Loucy (cell line): ENCODE results near the gene C4BPB.

Source experiments
- H2AFZ ChIP-seq: fragments of 200-600 bp; sonication (generic); 2 replicates; pipeline ENCODE4 v1.6.0; 2016; ENCODE audit warnings: antibody characterized with exemption, mild to moderate bottlenecking, low read length, moderate library complexity
- H3F3A ChIP-seq: fragments of 200-600 bp; 2 replicates; pipeline ENCODE4 v1.6.0; 2016; ENCODE audit warnings: antibody characterized with exemption, low read depth, mild to moderate bottlenecking
- H3K27me3 ChIP-seq: fragments of 200-600 bp; sonication (generic); 2 replicates; pipeline ENCODE4 v1.6.1; 2014; ENCODE audit warnings: low read length, mild to moderate bottlenecking; ENCODE audit not compliant: insufficient read depth, poor library complexity, severe bottlenecking
- H3K36me3 ChIP-seq: fragments of 200-600 bp; sonication (generic); 2 replicates; pipeline ENCODE4 v1.6.1; 2016; ENCODE audit warnings: low read length; ENCODE audit not compliant: insufficient read depth
- H3K4me1 ChIP-seq: fragments of 200-600 bp; sonication (generic); 2 replicates; pipeline ENCODE4 v1.5.1; 2014; ENCODE audit warnings: low read length, mild to moderate bottlenecking; ENCODE audit not compliant: insufficient read depth, poor library complexity, severe bottlenecking
- H3K4me2 ChIP-seq: fragments of 200-600 bp; sonication (generic); 2 replicates; pipeline ENCODE4 v1.6.0; 2014; ENCODE audit warnings: antibody characterized with exemption, low read length, low read depth, mild to moderate bottlenecking; ENCODE audit not compliant: poor library complexity, severe bottlenecking
- H3K4me3 ChIP-seq: fragments of 200-600 bp; sonication (generic); 2 replicates; pipeline ENCODE4 v1.5.1; 2014; ENCODE audit warnings: low read length, mild to moderate bottlenecking, mixed read lengths; ENCODE audit not compliant: poor library complexity, severe bottlenecking
- H3K79me2 ChIP-seq: fragments of 200-600 bp; sonication (generic); 2 replicates; pipeline ENCODE4 v1.6.1; 2014; ENCODE audit warnings: low read length; ENCODE audit not compliant: insufficient read depth
- H3K9ac ChIP-seq: fragments of 200-600 bp; sonication (generic); 2 replicates; pipeline ENCODE4 v1.6.0; 2014; ENCODE audit warnings: mild to moderate bottlenecking, low read depth, low read length, moderate library complexity; ENCODE audit not compliant: poor library complexity, severe bottlenecking
- H3K9me2 ChIP-seq: fragments of 200-600 bp; sonication (generic); replicated peaks from 2 replicates; pipeline ENCODE4 v1.6.1; 2016; ENCODE audit warnings: low read depth, low read length, mixed read lengths
- H3K9me3 ChIP-seq: fragments of 200-600 bp; sonication (generic); 2 replicates; pipeline ENCODE4 v1.6.1; 2014; ENCODE audit warnings: mild to moderate bottlenecking, antibody characterized with exemption, low read length, low read depth; ENCODE audit not compliant: insufficient read depth
- H4K20me1 ChIP-seq: fragments of 200-600 bp; sonication (generic); 2 replicates; pipeline ENCODE4 v1.6.0; 2014; ENCODE audit warnings: antibody characterized with exemption, low read length, mild to moderate bottlenecking; ENCODE audit not compliant: insufficient read depth, poor library complexity, severe bottlenecking
- CTCF ChIP-seq: fragments of 200-600 bp; sonication (generic); conservative IDR thresholded peaks from 2 replicates; pipeline ENCODE4 v1.5.1; 2014; ENCODE audit warnings: mild to moderate bottlenecking, antibody characterized with exemption, low read length
- EZH2phosphoT487 ChIP-seq: fragments of 200-600 bp; IDR thresholded peaks from 2 replicates; pipeline ENCODE4 v1.6.1; 2018; ENCODE audit warnings: antibody characterized with exemption, mild to moderate bottlenecking, moderate library complexity, borderline replicate concordance

The C4BPB gene

DNA sequence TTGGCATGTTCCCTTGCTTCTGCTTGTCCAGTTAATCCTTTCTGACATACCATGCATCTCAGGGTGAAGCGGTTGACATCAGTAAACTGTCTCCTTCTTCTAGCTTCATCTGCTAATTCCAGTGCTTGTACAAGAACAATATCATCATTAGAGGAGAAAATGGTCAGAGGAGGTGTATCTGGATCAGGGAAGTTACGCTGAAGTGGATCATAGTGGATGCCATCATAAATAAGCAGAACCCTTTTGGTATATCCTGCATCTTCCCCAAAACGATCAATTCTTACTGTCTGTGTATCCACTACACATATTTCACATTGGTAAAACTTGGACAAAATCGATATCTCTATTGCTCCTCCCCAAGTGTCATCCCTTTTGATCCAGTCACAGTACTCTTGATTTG, 39.6 kb upstream of the C4BPB start:
- Histone ChIP-seq H3K79me2 (peaks cover 37% of the 10 kb centered on the region), H3K36me3 (no peaks in the 10 kb centered on the region), H3K9me2 (no peaks in the 10 kb centered on the region), H3K9me3 (no peaks in the 10 kb centered on the region), H3F3A (no peaks in the 10 kb centered on the region), H3K4me2 (peak overlapping the region; percentile 68), H4K20me1 (peaks cover 10% of the 10 kb centered on the region), H2AFZ (no peak overlapping the region), H3K4me1 (peaks cover 4% of the 10 kb centered on the region), H3K9ac (peak overlapping the region; percentile 77), H3K27me3 (no peaks in the 10 kb centered on the region), H3K4me3 (peak overlapping the region; percentile 79)
- TF ChIP-seq EZH2phosphoT487 (no peak), CTCF (no peak)

GRCh38 chr1:207049514-207049913, 39.1 kb upstream of the C4BPB start:
- no peaks in the 10 kb centered on the region for H3K9me3 ChIP-seq
- H3K36me3 ChIP-seq = no peaks in the 10 kb centered on the region
- peak overlapping the region; percentile 68 for H3K4me2 ChIP-seq
- no peaks in the 10 kb centered on the region for H3K27me3 ChIP-seq
- peaks cover 4% of the 10 kb centered on the region for H3K4me1 ChIP-seq
- peaks cover 37% of the 10 kb centered on the region for H3K79me2 ChIP-seq
- peak overlapping the region; percentile 79 for H3K4me3 ChIP-seq
- H2AFZ ChIP-seq = no peak overlapping the region
- TF ChIP-seq EZH2phosphoT487 (no peak), CTCF (no peak)
- no peaks in the 10 kb centered on the region for H3F3A ChIP-seq
- H4K20me1 ChIP-seq = peaks cover 10% of the 10 kb centered on the region
- no peaks in the 10 kb centered on the region for H3K9me2 ChIP-seq
- peak overlapping the region; percentile 77 for H3K9ac ChIP-seq

- H3K36me3 ChIP-seq = no peaks in the 10 kb centered on the region
- H3K9me2 ChIP-seq = no peaks in the 10 kb centered on the region
- H3K79me2 ChIP-seq = peaks cover 37% of the 10 kb centered on the region
- TF ChIP-seq CTCF (peak; percentile 87), EZH2phosphoT487 (no peak)
- peak overlapping the region; percentile 97; the same call in 1 of the 2 replicates for H2AFZ ChIP-seq
- no peaks in the 10 kb centered on the region for H3K9me3 ChIP-seq
- H3K4me1 ChIP-seq = peaks cover 4% of the 10 kb centered on the region
- H3F3A ChIP-seq = no peaks in the 10 kb centered on the region
- H3K4me2 ChIP-seq = peak overlapping the region; percentile 68
- peaks cover 10% of the 10 kb centered on the region for H4K20me1 ChIP-seq
- peak overlapping the region; percentile 79 for H3K4me3 ChIP-seq
- H3K27me3 ChIP-seq = no peaks in the 10 kb centered on the region
- H3K9ac ChIP-seq = peak overlapping the region; percentile 77
Measured at GRCh38 chr1:207049974-207050391, 38.7 kb upstream of the C4BPB start.
